GM23338 (cell line): ENCODE measurements around the gene CHMP4A. TPM values are rescaled to one million over a fixed set of nuclear protein-coding genes. Genes with fewer than 3 reads are reported as not detected.

ENCODE experiments used
- ATAC-seq: fragments of 200-7000 bp; cut with Tn5 transposase; 3 replicates; pipeline ENCODE4 v1.9.1; 2020
- DNase-seq: peaks from one replicate; pipeline ENCODE4 v3.0.0-alpha.2; 2015; ENCODE audit warnings: low spot score
- H2AFZ ChIP-seq: fragments of 200-600 bp; sonication (generic); 2 replicates; pipeline ENCODE4 v1.8.0; 2016; ENCODE audit warnings: antibody characterized with exemption, mild to moderate bottlenecking, moderate library complexity
- H3F3A ChIP-seq: fragments of 200-600 bp; sonication (generic); replicated peaks from 2 replicates; pipeline ENCODE4 v1.8.0; 2017; ENCODE audit warnings: antibody characterized with exemption, mixed run types, low read depth
- H3K27ac ChIP-seq: fragments of 200-600 bp; sonication (generic); 2 replicates; pipeline ENCODE4 v1.6.1; 2016; ENCODE audit warnings: low read depth
- H3K27me3 ChIP-seq: fragments of 200-600 bp; sonication (generic); 2 replicates; pipeline ENCODE4 v1.8.0; 2016; ENCODE audit warnings: mild to moderate bottlenecking, mixed run types, moderate library complexity; ENCODE audit not compliant: insufficient read depth
- H3K36me3 ChIP-seq: fragments of 200-600 bp; sonication (generic); 2 replicates; pipeline ENCODE4 v1.8.0; 2016; ENCODE audit warnings: mild to moderate bottlenecking; ENCODE audit not compliant: insufficient read depth
- H3K4me1 ChIP-seq: fragments of 200-600 bp; sonication (generic); 2 replicates; pipeline ENCODE4 v1.8.0; 2016; ENCODE audit warnings: mild to moderate bottlenecking, moderate library complexity; ENCODE audit not compliant: insufficient read depth
- H3K4me2 ChIP-seq: fragments of 200-600 bp; sonication (generic); 2 replicates; pipeline ENCODE4 v1.7.1; 2017; ENCODE audit warnings: mixed run types
- H3K4me3 ChIP-seq: fragments of 200-600 bp; sonication (generic); 2 replicates; pipeline ENCODE4 v1.6.1; 2016; ENCODE audit warnings: mixed run types
- H3K79me2 ChIP-seq: fragments of 200-600 bp; sonication (generic); replicated peaks from 2 replicates; pipeline ENCODE4 v1.8.0; 2017; ENCODE audit warnings: mild to moderate bottlenecking; ENCODE audit not compliant: insufficient read depth
- H3K9me2 ChIP-seq: fragments of 200-600 bp; sonication (generic); 2 replicates; pipeline ENCODE4 v1.8.0; 2017; ENCODE audit not compliant: insufficient read depth
- H4K20me1 ChIP-seq: fragments of 200-600 bp; sonication (generic); replicated peaks from 2 replicates; pipeline ENCODE4 v1.8.0; 2017; ENCODE audit warnings: mild to moderate bottlenecking; ENCODE audit not compliant: insufficient read depth
- H3K27ac Mint-ChIP-seq: 2 replicates; pipeline ENCODE4 v1.8.0; 2020; ENCODE audit warnings: inconsistent platforms, mild to moderate bottlenecking, moderate library complexity, mixed read lengths
- H3K27me3 Mint-ChIP-seq: 3 replicates; pipeline ENCODE4 v1.8.0; 2022; ENCODE audit warnings: low read depth, mild to moderate bottlenecking, moderate library complexity, mixed read lengths, inconsistent platforms; ENCODE audit not compliant: insufficient read depth, poor library complexity
- H3K36me3 Mint-ChIP-seq: 3 replicates; pipeline ENCODE4 v1.8.0; 2021; ENCODE audit warnings: low read depth, mild to moderate bottlenecking, inconsistent platforms, moderate library complexity, mixed read lengths
- H3K4me1 Mint-ChIP-seq: 3 replicates; pipeline ENCODE4 v1.8.0; 2020; ENCODE audit warnings: mild to moderate bottlenecking, inconsistent platforms, mixed read lengths
- H3K4me3 Mint-ChIP-seq: 3 replicates; pipeline ENCODE4 v1.8.0; 2021; ENCODE audit warnings: moderate library complexity, mild to moderate bottlenecking, inconsistent platforms, mixed read lengths
- H3K9me3 Mint-ChIP-seq: 3 replicates; pipeline ENCODE4 v1.8.0; 2020; ENCODE audit warnings: moderate library complexity, mild to moderate bottlenecking, inconsistent platforms, mixed read lengths
- CREB1 ChIP-seq: fragments of 250-450 bp; sonication (Bioruptor Pico); IDR thresholded peaks from 2 replicates; pipeline ENCODE4 v1.5.0; 2020; ENCODE audit warnings: low read depth, mild to moderate bottlenecking, moderate library complexity
- EZH2 ChIP-seq: fragments of 200-600 bp; sonication (generic); IDR thresholded peaks from one replicate; pipeline ENCODE4 v1.8.0; 2017; ENCODE audit warnings: antibody characterized with exemption, mild to moderate bottlenecking, low read depth; ENCODE audit not compliant: unreplicated experiment
- EZH2phosphoT487 ChIP-seq: fragments of 200-600 bp; sonication (generic); IDR thresholded peaks from one replicate; pipeline ENCODE4 v1.8.1; 2018; ENCODE audit warnings: antibody characterized with exemption; ENCODE audit not compliant: unreplicated experiment
- JUNB ChIP-seq: IDR thresholded peaks from one replicate; pipeline ENCODE4 v1.6.1; 2016; ENCODE audit warnings: antibody characterized with exemption; ENCODE audit not compliant: unreplicated experiment
- ZNF331 ChIP-seq: fragments of 250-450 bp; sonication (Bioruptor Pico); IDR thresholded peaks from 2 replicates; pipeline ENCODE4 v1.5.0; 2020; ENCODE audit warnings: low read depth, mild to moderate bottlenecking, moderate library complexity
- polyA plus RNA-seq: library from polyadenylated mRNA; unstranded; fragments of >200 nt; fragmentation: Nextera tagmentation; extraction: Ambion mirVana; gene quantifications from 2 replicates; pipeline ENCODE4 v1.2.1, GENCODE V29; 2016
- total RNA-seq: library from RNA; depleted of rRNA; stranded (reverse); fragments of >200 nt; shearing (Covaris generic); gene quantifications from 2 replicates; pipeline ENCODE4 v1.2.3, GENCODE V29; 2014
- TF ChIP-seq, protein P1 (sequence below): IDR thresholded peaks from one replicate; pipeline ENCODE4 v1.6.1; 2018; ENCODE audit warnings: antibody characterized with exemption; ENCODE audit not compliant: unreplicated experiment
- TF ChIP-seq, protein P2 (sequence below): fragments of 250-450 bp; sonication (Bioruptor Pico); IDR thresholded peaks from 2 replicates; pipeline ENCODE4 v1.5.0; 2020; ENCODE audit warnings: mild to moderate bottlenecking, moderate library complexity
- TF ChIP-seq, protein P3 (sequence below): IDR thresholded peaks from 2 replicates; pipeline ENCODE4 v1.6.1; 2016; ENCODE audit warnings: antibody characterized with exemption
- TF ChIP-seq, protein P4 (sequence below), 2 experiments: fragments of 200-600 bp in 1 of 2; sonication (generic) in 1 of 2; conservative IDR thresholded peaks; 2 replicates each; pipeline versions ENCODE4 v1.5.1 to v1.6.1; 2016 to 2017; ENCODE audit warnings: antibody characterized with exemption in 2 of 2, low read depth in 2 of 2, mild to moderate bottlenecking in 2 of 2, moderate library complexity in 1 of 2

Gene CHMP4A
- total and polyA plus RNA-seq, 2 experiments from 2014 or later: 19.3 to 36.9 TPM

DNA sequence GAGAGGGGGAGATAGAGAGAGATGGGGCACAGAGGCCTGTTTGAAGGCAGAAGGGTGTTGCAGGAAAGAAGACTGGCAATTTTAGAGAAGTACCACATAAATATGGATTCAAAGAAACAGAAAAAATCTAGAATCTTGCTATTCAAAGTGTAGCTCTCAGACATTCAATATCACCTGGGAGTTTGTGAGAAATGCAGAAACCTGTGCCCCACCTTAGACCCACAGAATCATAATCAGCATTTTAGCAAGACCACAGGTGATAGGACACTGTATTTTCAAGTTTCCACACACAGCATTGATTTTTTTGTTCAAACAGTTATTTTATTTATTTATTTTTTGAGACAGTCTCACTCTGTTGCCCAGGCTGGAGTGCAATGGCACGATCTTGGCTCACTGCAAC is 15.6 kb upstream of the CHMP4A start:
- ATAC-seq: no peak
- DNase-seq: no peak
- Histone ChIP-seq H3K4me1 (peaks cover 13% of the 10 kb centered on the region), H4K20me1 (peaks cover 20% of the 10 kb centered on the region), H3K4me2 (no peak overlapping the region), H3F3A (peaks cover 7% of the 10 kb centered on the region; the same call in 1 of the 2 replicates), H3K4me3 (no peak overlapping the region), H3K27ac (no peak overlapping the region), H3K36me3 (peaks cover 12% of the 10 kb centered on the region), H2AFZ (no peak overlapping the region), H3K27me3 (no peaks in the 10 kb centered on the region), H3K79me2 (peaks cover 84% of the 10 kb centered on the region), H3K9me2 (no peaks in the 10 kb centered on the region)
- H3K4me1 Mint-ChIP-seq: peaks cover 11% of the 10 kb centered on the region
- peaks cover 7% of the 10 kb centered on the region for H3K27me3 Mint-ChIP-seq
- TF ChIP-seq, protein P1, sequence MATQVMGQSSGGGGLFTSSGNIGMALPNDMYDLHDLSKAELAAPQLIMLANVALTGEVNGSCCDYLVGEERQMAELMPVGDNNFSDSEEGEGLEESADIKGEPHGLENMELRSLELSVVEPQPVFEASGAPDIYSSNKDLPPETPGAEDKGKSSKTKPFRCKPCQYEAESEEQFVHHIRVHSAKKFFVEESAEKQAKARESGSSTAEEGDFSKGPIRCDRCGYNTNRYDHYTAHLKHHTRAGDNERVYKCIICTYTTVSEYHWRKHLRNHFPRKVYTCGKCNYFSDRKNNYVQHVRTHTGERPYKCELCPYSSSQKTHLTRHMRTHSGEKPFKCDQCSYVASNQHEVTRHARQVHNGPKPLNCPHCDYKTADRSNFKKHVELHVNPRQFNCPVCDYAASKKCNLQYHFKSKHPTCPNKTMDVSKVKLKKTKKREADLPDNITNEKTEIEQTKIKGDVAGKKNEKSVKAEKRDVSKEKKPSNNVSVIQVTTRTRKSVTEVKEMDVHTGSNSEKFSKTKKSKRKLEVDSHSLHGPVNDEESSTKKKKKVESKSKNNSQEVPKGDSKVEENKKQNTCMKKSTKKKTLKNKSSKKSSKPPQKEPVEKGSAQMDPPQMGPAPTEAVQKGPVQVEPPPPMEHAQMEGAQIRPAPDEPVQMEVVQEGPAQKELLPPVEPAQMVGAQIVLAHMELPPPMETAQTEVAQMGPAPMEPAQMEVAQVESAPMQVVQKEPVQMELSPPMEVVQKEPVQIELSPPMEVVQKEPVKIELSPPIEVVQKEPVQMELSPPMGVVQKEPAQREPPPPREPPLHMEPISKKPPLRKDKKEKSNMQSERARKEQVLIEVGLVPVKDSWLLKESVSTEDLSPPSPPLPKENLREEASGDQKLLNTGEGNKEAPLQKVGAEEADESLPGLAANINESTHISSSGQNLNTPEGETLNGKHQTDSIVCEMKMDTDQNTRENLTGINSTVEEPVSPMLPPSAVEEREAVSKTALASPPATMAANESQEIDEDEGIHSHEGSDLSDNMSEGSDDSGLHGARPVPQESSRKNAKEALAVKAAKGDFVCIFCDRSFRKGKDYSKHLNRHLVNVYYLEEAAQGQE: no peak
- TF ChIP-seq, protein P2, sequence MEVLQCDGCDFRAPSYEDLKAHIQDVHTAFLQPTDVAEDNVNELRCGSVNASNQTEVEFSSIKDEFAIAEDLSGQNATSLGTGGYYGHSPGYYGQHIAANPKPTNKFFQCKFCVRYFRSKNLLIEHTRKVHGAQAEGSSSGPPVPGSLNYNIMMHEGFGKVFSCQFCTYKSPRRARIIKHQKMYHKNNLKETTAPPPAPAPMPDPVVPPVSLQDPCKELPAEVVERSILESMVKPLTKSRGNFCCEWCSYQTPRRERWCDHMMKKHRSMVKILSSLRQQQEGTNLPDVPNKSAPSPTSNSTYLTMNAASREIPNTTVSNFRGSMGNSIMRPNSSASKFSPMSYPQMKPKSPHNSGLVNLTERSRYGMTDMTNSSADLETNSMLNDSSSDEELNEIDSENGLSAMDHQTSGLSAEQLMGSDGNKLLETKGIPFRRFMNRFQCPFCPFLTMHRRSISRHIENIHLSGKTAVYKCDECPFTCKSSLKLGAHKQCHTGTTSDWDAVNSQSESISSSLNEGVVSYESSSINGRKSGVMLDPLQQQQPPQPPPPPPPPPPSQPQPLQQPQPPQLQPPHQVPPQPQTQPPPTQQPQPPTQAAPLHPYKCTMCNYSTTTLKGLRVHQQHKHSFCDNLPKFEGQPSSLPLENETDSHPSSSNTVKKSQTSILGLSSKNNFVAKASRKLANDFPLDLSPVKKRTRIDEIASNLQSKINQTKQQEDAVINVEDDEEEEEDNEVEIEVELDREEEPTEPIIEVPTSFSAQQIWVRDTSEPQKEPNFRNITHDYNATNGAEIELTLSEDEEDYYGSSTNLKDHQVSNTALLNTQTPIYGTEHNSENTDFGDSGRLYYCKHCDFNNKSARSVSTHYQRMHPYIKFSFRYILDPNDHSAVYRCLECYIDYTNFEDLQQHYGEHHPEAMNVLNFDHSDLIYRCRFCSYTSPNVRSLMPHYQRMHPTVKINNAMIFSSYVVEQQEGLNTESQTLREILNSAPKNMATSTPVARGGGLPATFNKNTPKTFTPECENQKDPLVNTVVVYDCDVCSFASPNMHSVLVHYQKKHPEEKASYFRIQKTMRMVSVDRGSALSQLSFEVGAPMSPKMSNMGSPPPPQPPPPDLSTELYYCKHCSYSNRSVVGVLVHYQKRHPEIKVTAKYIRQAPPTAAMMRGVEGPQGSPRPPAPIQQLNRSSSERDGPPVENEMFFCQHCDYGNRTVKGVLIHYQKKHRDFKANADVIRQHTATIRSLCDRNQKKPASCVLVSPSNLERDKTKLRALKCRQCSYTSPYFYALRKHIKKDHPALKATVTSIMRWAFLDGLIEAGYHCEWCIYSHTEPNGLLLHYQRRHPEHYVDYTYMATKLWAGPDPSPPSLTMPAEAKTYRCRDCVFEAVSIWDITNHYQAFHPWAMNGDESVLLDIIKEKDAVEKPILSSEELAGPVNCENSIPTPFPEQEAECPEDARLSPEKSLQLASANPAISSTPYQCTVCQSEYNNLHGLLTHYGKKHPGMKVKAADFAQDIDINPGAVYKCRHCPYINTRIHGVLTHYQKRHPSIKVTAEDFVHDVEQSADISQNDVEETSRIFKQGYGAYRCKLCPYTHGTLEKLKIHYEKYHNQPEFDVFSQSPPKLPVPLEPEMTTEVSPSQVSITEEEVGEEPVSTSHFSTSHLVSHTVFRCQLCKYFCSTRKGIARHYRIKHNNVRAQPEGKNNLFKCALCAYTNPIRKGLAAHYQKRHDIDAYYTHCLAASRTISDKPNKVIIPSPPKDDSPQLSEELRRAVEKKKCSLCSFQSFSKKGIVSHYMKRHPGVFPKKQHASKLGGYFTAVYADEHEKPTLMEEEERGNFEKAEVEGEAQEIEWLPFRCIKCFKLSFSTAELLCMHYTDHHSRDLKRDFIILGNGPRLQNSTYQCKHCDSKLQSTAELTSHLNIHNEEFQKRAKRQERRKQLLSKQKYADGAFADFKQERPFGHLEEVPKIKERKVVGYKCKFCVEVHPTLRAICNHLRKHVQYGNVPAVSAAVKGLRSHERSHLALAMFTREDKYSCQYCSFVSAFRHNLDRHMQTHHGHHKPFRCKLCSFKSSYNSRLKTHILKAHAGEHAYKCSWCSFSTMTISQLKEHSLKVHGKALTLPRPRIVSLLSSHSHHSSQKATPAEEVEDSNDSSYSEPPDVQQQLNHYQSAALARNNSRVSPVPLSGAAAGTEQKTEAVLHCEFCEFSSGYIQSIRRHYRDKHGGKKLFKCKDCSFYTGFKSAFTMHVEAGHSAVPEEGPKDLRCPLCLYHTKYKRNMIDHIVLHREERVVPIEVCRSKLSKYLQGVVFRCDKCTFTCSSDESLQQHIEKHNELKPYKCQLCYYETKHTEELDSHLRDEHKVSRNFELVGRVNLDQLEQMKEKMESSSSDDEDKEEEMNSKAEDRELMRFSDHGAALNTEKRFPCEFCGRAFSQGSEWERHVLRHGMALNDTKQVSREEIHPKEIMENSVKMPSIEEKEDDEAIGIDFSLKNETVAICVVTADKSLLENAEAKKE (CRISPR knock-in tag): no peak
- TF ChIP-seq EZH2 (no peak), EZH2phosphoT487 (no peak), JUNB (no peak), CREB1 (CRISPR knock-in tag) (no peak), ZNF331 (no peak)
- TF ChIP-seq, protein P3, sequence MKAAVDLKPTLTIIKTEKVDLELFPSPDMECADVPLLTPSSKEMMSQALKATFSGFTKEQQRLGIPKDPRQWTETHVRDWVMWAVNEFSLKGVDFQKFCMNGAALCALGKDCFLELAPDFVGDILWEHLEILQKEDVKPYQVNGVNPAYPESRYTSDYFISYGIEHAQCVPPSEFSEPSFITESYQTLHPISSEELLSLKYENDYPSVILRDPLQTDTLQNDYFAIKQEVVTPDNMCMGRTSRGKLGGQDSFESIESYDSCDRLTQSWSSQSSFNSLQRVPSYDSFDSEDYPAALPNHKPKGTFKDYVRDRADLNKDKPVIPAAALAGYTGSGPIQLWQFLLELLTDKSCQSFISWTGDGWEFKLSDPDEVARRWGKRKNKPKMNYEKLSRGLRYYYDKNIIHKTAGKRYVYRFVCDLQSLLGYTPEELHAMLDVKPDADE: no peak
- TF ChIP-seq, protein P4, sequence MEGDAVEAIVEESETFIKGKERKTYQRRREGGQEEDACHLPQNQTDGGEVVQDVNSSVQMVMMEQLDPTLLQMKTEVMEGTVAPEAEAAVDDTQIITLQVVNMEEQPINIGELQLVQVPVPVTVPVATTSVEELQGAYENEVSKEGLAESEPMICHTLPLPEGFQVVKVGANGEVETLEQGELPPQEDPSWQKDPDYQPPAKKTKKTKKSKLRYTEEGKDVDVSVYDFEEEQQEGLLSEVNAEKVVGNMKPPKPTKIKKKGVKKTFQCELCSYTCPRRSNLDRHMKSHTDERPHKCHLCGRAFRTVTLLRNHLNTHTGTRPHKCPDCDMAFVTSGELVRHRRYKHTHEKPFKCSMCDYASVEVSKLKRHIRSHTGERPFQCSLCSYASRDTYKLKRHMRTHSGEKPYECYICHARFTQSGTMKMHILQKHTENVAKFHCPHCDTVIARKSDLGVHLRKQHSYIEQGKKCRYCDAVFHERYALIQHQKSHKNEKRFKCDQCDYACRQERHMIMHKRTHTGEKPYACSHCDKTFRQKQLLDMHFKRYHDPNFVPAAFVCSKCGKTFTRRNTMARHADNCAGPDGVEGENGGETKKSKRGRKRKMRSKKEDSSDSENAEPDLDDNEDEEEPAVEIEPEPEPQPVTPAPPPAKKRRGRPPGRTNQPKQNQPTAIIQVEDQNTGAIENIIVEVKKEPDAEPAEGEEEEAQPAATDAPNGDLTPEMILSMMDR (conservative IDR thresholded peaks at IDR 0.05; ENCODE audit: low read depth in 2 of 2): no peak
- H3K27ac Mint-ChIP-seq: no peak overlapping the region
- H3K36me3 Mint-ChIP-seq: peaks cover 9% of the 10 kb centered on the region
- no peaks in the 10 kb centered on the region for H3K9me3 Mint-ChIP-seq
- H3K4me3 Mint-ChIP-seq: no peak overlapping the region; the same call in 2 of the 3 replicates
